Suprapubic skin (tissue), 3 donors: ENCODE data around the gene ALDH7A1.

Experiments
- EP300 ChIP-seq: sonication (generic); formaldehyde crosslinking; IDR thresholded peaks from one replicate; pipeline ENCODE4 v1.6.1; 2017; ENCODE audit warnings: antibody characterized with exemption
- TF ChIP-seq, protein P1 (sequence below), 2 donors: fragments of 200-600 bp in 1 of 2; fragments of 450-650 bp in 1 of 2; sonication (generic) in 1 of 2; IDR thresholded peaks; one replicate each; pipeline ENCODE4 v1.5.1; 2016 to 2019; ENCODE audit warnings: antibody characterized with exemption in 2 of 2, mild to moderate bottlenecking in 1 of 2, moderate library complexity in 1 of 2

GRCh38 chr5:126543009-126543408 lies 52.0 kb downstream of the ALDH7A1 start:
- TF ChIP-seq, protein P1, sequence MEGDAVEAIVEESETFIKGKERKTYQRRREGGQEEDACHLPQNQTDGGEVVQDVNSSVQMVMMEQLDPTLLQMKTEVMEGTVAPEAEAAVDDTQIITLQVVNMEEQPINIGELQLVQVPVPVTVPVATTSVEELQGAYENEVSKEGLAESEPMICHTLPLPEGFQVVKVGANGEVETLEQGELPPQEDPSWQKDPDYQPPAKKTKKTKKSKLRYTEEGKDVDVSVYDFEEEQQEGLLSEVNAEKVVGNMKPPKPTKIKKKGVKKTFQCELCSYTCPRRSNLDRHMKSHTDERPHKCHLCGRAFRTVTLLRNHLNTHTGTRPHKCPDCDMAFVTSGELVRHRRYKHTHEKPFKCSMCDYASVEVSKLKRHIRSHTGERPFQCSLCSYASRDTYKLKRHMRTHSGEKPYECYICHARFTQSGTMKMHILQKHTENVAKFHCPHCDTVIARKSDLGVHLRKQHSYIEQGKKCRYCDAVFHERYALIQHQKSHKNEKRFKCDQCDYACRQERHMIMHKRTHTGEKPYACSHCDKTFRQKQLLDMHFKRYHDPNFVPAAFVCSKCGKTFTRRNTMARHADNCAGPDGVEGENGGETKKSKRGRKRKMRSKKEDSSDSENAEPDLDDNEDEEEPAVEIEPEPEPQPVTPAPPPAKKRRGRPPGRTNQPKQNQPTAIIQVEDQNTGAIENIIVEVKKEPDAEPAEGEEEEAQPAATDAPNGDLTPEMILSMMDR (IDR thresholded peaks at IDR 0.05), result no peak
- TF ChIP-seq EP300, result no peak
